Lung (tissue), 12 donors: ENCODE results near the gene ABCB11. TPM values are rescaled to one million over a fixed set of nuclear protein-coding genes. Genes with fewer than 3 reads are reported as not detected.

Experiments
- ATAC-seq: fragments of 200-7000 bp; cut with Tn5 transposase; one replicate; pipeline ENCODE4 v1.9.1; 2020; ENCODE audit warnings: moderate number of reproducible peaks; ENCODE audit not compliant: insufficient read depth, low FRiP score
- DNase-seq, 3 donors: peaks; one replicate each; pipeline ENCODE4 v3.0.0-alpha.2; 2013 to 2017
- H3K27ac ChIP-seq, 2 donors: one replicate each; pipeline ENCODE4 v1.5.1; 2013; ENCODE audit warnings: mild to moderate bottlenecking in 2 of 2, moderate library complexity in 2 of 2, control low read depth in 1 of 2, inconsistent platforms in 1 of 2, low read depth in 1 of 2, low read length in 1 of 2
- H3K27me3 ChIP-seq, 3 donors: one replicate each; pipeline ENCODE4 v1.5.1; 2013; ENCODE audit warnings: low read length in 2 of 3; ENCODE audit not compliant: control insufficient read depth in 3 of 3, insufficient read depth in 3 of 3
- H3K36me3 ChIP-seq, 4 donors: one replicate each; pipeline ENCODE4 v1.5.1; 2013; ENCODE audit warnings: low read length in 4 of 4, mild to moderate bottlenecking in 1 of 4, moderate library complexity in 1 of 4; ENCODE audit not compliant: control insufficient read depth in 4 of 4, insufficient read depth in 4 of 4
- H3K4me1 ChIP-seq, 5 donors: one replicate each; pipeline ENCODE4 v1.5.1; 2013; ENCODE audit warnings: low read length in 5 of 5, mild to moderate bottlenecking in 2 of 5, moderate library complexity in 1 of 5; ENCODE audit not compliant: control insufficient read depth in 5 of 5, insufficient read depth in 5 of 5
- H3K4me3 ChIP-seq: one replicate; pipeline ENCODE4 v1.5.1; 2013; ENCODE audit warnings: mild to moderate bottlenecking, control low read depth, moderate library complexity
- H3K9ac ChIP-seq, 2 donors: one replicate each; pipeline ENCODE4 v1.5.1; 2013; ENCODE audit warnings: low read length in 2 of 2, control low read depth in 1 of 2; ENCODE audit not compliant: insufficient read depth in 1 of 2
- H3K9me3 ChIP-seq, 4 donors: one replicate each; pipeline ENCODE4 v1.5.1; 2013; ENCODE audit warnings: low read length in 3 of 4, mild to moderate bottlenecking in 1 of 4, moderate library complexity in 1 of 4; ENCODE audit not compliant: control insufficient read depth in 4 of 4, insufficient read depth in 3 of 4
- WGBS, 2 donors: extraction: QIAGEN DNeasy Blood & Tissue Kit; methylation state at CpG; one replicate each; pipeline ENCODE4 v1.1.7; 2013; 5-methylcytosine and 5-hydroxymethylcytosine counted together
- polyA plus RNA-seq, 2 donors: library from polyadenylated mRNA; stranded (reverse); fragments of 200-250 nt; gene quantifications; one replicate each; pipeline ENCODE4 v1.2.1, GENCODE V29; 2013
- total RNA-seq, 2 donors: library from RNA; depleted of rRNA in 1 of 2; stranded (reverse); fragments of >200 nt in 1 of 2; gene quantifications; one replicate each; pipeline ENCODE4 v1.2.1, GENCODE V29; 2014 to 2021
- TF ChIP-seq, protein P1 (sequence below): IDR thresholded peaks from 2 replicates; pipeline ENCODE4 v1.5.1; 2012; ENCODE audit warnings: mild to moderate bottlenecking; ENCODE audit errors: control extremely low read depth, extremely low read depth
- donor health status: control.
- donor health status: control.
- donor health status: Bipolar disorder and iron deficiency.
- donor health status: healthy.
- donor health status: DM: yes; HTN: yes; CAD: no.

The ABCB11 gene
- total and polyA plus RNA-seq, 4 donors: 0.02 to 0.37 (median 0.09) TPM

DNA sequence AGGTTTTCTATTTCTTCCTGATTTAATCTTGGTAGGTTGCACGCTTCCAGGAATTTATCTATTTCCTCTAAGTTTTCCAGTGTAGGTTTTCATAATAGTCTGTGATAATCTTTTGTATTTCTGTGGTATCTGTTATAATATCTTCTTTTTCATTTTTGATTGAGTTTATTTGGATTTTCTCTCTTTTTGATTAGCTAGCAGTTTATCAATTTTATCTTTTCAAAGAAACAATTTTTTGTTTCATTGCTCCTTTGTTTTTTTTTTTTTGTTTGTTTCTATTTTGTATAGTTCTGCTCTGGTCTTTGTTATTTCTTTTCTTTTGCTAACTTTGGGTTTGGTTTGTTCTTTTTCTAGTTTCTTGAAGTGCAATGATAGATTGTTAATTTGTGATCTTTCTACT is 78.7 kb downstream of the ABCB11 start:
- Histone ChIP-seq H3K27ac (no peak overlapping the region), H3K9ac (no peak overlapping the region), H3K9me3 (no peaks in the 10 kb centered on the region), H3K4me3 (no peak overlapping the region), H3K27me3 (no peaks in the 10 kb centered on the region), H3K4me1 (no peaks in the 10 kb centered on the region), H3K36me3 (no peaks in the 10 kb centered on the region)
- DNase-seq: no peak
- ATAC-seq: no peak
- WGBS, 2 donors: 82 to 91% methylated on average over 1 of the region's 1 CpG
- TF ChIP-seq, protein P1, sequence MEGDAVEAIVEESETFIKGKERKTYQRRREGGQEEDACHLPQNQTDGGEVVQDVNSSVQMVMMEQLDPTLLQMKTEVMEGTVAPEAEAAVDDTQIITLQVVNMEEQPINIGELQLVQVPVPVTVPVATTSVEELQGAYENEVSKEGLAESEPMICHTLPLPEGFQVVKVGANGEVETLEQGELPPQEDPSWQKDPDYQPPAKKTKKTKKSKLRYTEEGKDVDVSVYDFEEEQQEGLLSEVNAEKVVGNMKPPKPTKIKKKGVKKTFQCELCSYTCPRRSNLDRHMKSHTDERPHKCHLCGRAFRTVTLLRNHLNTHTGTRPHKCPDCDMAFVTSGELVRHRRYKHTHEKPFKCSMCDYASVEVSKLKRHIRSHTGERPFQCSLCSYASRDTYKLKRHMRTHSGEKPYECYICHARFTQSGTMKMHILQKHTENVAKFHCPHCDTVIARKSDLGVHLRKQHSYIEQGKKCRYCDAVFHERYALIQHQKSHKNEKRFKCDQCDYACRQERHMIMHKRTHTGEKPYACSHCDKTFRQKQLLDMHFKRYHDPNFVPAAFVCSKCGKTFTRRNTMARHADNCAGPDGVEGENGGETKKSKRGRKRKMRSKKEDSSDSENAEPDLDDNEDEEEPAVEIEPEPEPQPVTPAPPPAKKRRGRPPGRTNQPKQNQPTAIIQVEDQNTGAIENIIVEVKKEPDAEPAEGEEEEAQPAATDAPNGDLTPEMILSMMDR: no peak

DNA sequence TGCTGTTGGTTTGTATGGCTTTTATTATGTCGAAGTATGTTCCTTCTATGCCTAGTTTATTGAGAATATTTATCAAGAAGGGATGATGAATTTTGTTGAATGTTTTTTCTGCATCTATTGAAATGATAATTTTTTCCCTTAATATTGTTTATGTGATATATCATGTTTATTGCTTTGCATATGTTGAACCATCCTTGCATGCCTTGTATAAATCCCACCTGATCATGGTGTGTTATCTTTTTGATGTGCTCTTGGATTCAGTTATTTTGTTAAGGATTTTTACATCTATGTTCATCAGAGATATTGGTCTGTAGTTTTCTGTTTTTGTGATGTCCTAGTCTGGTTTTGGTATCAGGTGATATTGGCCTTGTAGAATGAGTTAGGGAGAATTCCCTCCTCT is 79.3 kb downstream of the ABCB11 start:
- no peak for DNase-seq
- 87 to 95% methylated on average over 1 of the region's 1 CpG for WGBS, 2 donors
- no peak for ATAC-seq
- no peaks in the 10 kb centered on the region for H3K4me1 ChIP-seq
- no peaks in the 10 kb centered on the region for H3K27me3 ChIP-seq
- H3K9ac ChIP-seq: no peak overlapping the region
- TF ChIP-seq, protein P1: no peak
- no peaks in the 10 kb centered on the region for H3K9me3 ChIP-seq
- H3K36me3 ChIP-seq: no peaks in the 10 kb centered on the region
- H3K4me3 ChIP-seq: no peak overlapping the region
- no peak overlapping the region for H3K27ac ChIP-seq

DNA sequence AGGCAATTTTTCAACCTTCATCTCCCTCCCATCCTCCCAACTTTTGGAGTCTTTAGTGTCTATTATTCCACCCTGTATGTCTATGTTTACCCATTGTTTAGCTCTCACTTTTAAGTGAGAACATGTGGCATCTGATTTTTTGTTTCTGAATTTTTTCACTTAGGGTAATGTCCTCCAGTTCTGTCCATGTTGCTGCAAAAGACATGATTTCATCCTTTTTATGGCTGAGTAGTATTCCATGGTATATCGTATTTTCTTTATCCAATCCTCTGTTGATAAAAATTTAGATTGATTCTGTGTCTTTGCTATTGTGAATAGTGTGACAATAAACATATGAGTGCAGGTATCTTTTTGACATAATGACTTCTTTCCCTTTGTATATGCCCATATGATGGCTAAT is 81.8 kb downstream of the ABCB11 start:
- Histone ChIP-seq H3K4me1 (no peaks in the 10 kb centered on the region), H3K27me3 (peaks cover 0 to 2% (median 0%) of the 10 kb centered on the region in 3 donors), H3K4me3 (no peak overlapping the region), H3K36me3 (no peaks in the 10 kb centered on the region), H3K9ac (no peak overlapping the region), H3K27ac (no peak overlapping the region), H3K9me3 (no peaks in the 10 kb centered on the region)
- DNase-seq (no peak), ATAC-seq (no peak)
- TF ChIP-seq, protein P1: no peak
- WGBS, 2 donors: 96 to 98% methylated on average over 1 of the region's 1 CpG

DNA sequence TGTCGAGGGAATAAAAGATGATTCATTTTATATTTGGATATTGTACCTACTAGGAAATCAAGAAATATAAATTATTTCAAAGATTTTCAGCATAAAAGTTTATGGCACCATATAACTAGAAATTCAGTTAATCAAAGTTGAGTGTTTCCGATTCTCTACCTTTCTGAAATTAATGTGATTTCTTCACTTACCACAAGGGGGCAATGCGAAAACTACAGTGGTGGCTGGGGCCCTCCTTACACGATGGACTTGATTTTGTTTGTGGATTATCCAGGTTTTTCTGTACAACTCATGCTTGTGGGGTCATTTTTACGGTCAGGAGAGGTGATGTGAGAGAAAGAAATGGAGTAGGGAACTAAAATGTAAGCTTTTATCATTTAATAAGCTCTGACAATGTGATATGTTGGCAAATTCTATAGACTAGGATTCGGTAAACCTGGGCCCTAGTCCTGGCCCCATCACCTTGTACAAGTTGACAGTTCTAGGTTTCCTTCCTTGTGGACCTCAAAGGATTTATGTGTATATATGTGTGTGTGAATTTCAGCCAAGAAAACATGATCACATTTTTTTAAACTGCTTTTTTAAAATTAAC is 82.4 kb downstream of the ABCB11 start:
- Histone ChIP-seq H3K27ac (no peak overlapping the region), H3K9ac (no peak overlapping the region), H3K9me3 (no peaks in the 10 kb centered on the region), H3K4me3 (no peak overlapping the region), H3K36me3 (no peaks in the 10 kb centered on the region), H3K27me3 (peaks cover 0 to 2% (median 0%) of the 10 kb centered on the region in 3 donors), H3K4me1 (no peaks in the 10 kb centered on the region)
- WGBS, 2 donors: 61 to 67% methylated on average over 6 of the region's 6 CpGs
- DNase-seq (no peak), ATAC-seq (no peak)
- TF ChIP-seq, protein P1: no peak
